Sigmoid colon (tissue), 7 donors: Measurements from ENCODE around the gene DSCAML1. TPM values are rescaled to one million over a fixed set of nuclear protein-coding genes. Genes with fewer than 3 reads are reported as not detected.

ENCODE experiments used
- DNase-seq: peaks from one replicate; pipeline ENCODE4 v3.0.0-alpha.2; 2019
- H3K27ac ChIP-seq, 4 donors: fragments of 200-600 bp; sonication (generic); one replicate each; pipeline ENCODE4 v1.5.1; 2016 to 2019; ENCODE audit warnings: mild to moderate bottlenecking in 1 of 4
- H3K27me3 ChIP-seq, 3 donors: fragments of 200-600 bp; sonication (generic); one replicate each; pipeline ENCODE4 v1.5.1; 2019; ENCODE audit warnings: mild to moderate bottlenecking in 1 of 3
- H3K36me3 ChIP-seq, 4 donors: fragments of 200-600 bp; sonication (generic); one replicate each; pipeline ENCODE4 v1.5.1; 2016 to 2019
- H3K4me1 ChIP-seq, 4 donors: fragments of 200-600 bp; sonication (generic); one replicate each; pipeline ENCODE4 v1.5.1; 2017 to 2019
- H3K4me3 ChIP-seq, 4 donors: fragments of 200-600 bp; sonication (generic); one replicate each; pipeline ENCODE4 v1.5.1; 2017 to 2019; ENCODE audit warnings: mild to moderate bottlenecking in 2 of 4, moderate library complexity in 1 of 4
- H3K9me3 ChIP-seq, 4 donors: fragments of 200-600 bp in 3 of 4; sonication (generic) in 3 of 4; one replicate each; pipeline versions ENCODE4 v1.5.1 to v1.6.1; 2013 to 2019
- CTCF ChIP-seq, 4 experiments: fragments of 450-650 bp in 3 of 4; fragments of 200-600 bp in 1 of 4; IDR thresholded peaks; one replicate each; pipeline ENCODE4 v1.5.1; 2016 to 2019; ENCODE audit warnings: antibody characterized with exemption in 4 of 4, mild to moderate bottlenecking in 3 of 4, moderate library complexity in 2 of 4
- EP300 ChIP-seq, 4 donors: sonication (generic); formaldehyde crosslinking; IDR thresholded peaks; one replicate each; pipeline ENCODE4 v1.6.1; 2017; ENCODE audit warnings: antibody characterized with exemption in 4 of 4
- POLR2A ChIP-seq, 2 donors: fragments of 450-650 bp; IDR thresholded peaks; one replicate each; pipeline ENCODE4 v1.6.1; 2016; ENCODE audit warnings: antibody characterized with exemption in 2 of 2, mild to moderate bottlenecking in 2 of 2, moderate library complexity in 2 of 2
- POLR2AphosphoS5 ChIP-seq, 4 donors: sonication (generic); formaldehyde crosslinking; IDR thresholded peaks; one replicate each; pipeline ENCODE4 v1.6.1; 2017; ENCODE audit warnings: antibody characterized with exemption in 4 of 4
- WGBS, 2 donors: extraction: QIAGEN DNeasy Blood & Tissue Kit; methylation state at CpG; one replicate each; pipeline ENCODE4 v1.1.7; 2013; 5-methylcytosine and 5-hydroxymethylcytosine counted together
- intact Hi-C: fragments of 100-400 bp; cut with DNase I; formaldehyde crosslinking; loops from one replicate; pipeline ENCODE4 v1.15.1; 2023
- polyA plus RNA-seq, 3 donors: library from polyadenylated mRNA; stranded (reverse); fragments of 200-250 nt; gene quantifications; one replicate each; pipeline ENCODE4 v1.2.3, GENCODE V29; 2013
- total RNA-seq, 4 donors: library from RNA; depleted of rRNA; stranded (reverse); fragments of >200 nt; gene quantifications; one replicate each; pipeline ENCODE4 v1.1.0, GENCODE V29; 2016
- donor health status: healthy with polysubstance abuse.
- donor health status: Bipolar disorder and iron deficiency.
- donor health status: healthy.

Gene DSCAML1
- total and polyA plus RNA-seq, 7 donors: under 0.01 to 7.5 (median 1.2) TPM

DNA sequence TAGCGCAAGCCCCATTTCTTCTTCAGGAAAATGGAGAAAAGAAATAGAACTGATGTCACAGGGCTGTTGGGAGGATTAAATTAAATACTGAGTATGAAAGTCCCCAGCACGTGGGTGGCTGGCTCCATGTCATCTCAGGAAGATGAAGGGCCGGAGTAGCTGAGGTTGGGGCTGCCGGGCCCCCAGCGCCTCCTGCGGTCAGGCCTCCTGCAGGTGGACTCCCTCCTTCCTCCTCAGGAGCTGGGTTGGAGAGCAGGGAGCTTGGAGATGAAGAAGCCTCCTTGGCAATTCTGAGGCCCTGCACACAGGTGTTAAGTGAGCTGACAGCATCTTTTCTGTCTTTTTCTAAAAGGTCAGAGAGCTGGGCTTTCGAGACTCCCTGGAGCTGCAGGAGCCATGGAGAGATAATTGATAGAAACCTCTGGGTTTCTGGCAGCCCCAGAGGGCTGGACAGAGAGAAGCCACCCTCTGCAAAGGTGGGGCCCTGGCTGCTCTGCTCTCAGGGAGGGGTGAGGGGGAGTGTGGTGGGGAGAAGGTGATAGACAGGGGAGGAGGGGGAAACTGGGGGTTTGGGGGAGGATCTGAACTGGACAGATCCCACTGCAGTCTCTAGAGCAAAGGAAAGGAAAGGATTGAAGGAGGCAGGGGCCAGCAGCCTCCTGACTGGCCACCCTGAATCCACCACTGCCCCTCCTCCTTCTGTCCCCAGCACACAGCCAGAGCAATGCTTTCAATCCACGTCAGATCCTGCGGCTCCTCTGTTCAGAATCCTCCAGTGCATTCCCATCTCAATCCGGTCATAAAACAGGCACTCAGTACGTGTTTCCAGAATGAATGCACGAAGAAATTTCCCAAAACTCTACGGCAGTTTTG is 258.5 kb downstream of the DSCAML1 start:
- Histone ChIP-seq H3K4me3 (no peak overlapping the region), H3K36me3 (no peaks in the 10 kb centered on the region), H3K4me1 (peaks cover 0 to 23% (median 0%) of the 10 kb centered on the region in 4 donors), H3K27me3 (no peaks in the 10 kb centered on the region), H3K9me3 (no peaks in the 10 kb centered on the region), H3K27ac (peak overlapping the region in 3 of 4 donors; percentile 7 to 37 (median 7))
- peak; percentile 76 for DNase-seq
- TF ChIP-seq POLR2AphosphoS5 (IDR thresholded peaks at IDR 0.05): peak in 2 of 4 donors; percentile 13 to 24
- TF ChIP-seq EP300 (IDR thresholded peaks at IDR 0.05): no peak
- no peak for TF ChIP-seq CTCF (IDR thresholded peaks at IDR 0.05)
- intact Hi-C loops: no loop called here
- WGBS, 2 donors: 78 to 86% methylated on average over 13 of the region's 13 CpGs

DNA sequence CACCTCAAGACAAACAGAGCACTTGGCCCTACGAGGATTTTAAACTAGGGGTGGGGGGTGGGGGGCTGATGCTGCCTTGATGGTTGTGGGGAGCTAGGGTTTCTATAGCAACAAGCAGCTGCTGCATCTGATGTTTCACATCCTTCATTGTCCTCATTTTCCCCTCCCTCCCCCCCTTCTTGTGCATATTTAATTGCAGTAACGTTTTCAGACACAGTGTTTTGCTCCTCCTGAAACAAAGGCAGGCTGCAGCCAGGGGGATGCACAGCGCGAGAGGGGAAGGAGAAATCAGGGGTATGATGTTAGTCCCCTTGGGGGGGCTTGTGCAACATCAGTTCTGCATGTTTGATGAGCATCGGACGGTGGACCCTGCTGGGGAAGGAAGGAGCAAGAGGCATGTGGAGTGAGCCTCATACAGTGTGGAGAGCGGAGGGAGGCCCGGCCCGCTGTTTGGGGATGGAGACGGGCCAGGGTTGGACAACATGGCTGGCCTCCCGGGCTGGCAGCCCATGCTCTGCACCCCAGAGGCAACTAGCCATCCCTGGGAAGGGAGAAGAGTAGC is 261.1 kb downstream of the DSCAML1 start:
- Histone ChIP-seq H3K4me1 (peaks cover 0 to 23% (median 0%) of the 10 kb centered on the region in 4 donors), H3K9me3 (no peaks in the 10 kb centered on the region), H3K4me3 (no peak overlapping the region), H3K27me3 (no peaks in the 10 kb centered on the region), H3K27ac (no peak overlapping the region), H3K36me3 (peaks cover 0 to 4% (median 0%) of the 10 kb centered on the region in 4 donors)
- 62 to 74% methylated on average over 11 of the region's 11 CpGs for WGBS, 2 donors
- no peak for TF ChIP-seq CTCF (IDR thresholded peaks at IDR 0.05)
- TF ChIP-seq POLR2AphosphoS5 (IDR thresholded peaks at IDR 0.05): no peak
- no peak for TF ChIP-seq POLR2A (IDR thresholded peaks at IDR 0.05)
- no peak for TF ChIP-seq EP300 (IDR thresholded peaks at IDR 0.05)
- no peak for DNase-seq
- intact Hi-C loops: no loop called here

DNA sequence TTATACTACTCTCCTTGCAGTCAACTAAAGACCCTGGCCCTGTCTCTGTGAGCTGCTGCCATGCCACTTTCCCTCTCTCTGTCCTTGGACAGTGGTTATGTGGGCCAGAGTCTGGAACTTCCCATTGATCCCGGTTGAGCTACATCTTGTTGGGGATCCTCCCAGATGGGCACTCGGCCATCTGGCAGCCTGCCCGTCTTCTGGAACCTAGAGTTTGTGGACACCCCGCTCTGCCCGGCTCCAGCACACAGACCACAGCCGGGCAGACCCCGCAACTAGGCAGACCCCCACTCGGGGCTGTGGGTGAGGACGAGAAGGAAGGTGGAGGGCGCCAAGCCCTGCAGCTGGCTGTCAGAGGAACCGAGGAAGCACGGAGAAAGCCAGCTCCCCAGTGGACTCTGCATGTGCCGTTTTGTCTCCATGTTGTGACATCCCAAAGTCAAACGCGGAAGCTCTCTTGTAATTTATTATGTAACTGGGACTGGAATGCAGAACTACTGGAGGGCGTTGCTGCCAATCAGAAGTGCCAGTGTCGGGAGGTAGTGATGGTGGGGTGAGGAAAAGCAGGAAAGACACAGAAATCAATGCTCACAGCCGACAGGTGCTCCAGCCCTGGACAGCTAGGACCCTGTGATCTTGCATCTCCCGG is 261.7 kb downstream of the DSCAML1 start:
- Histone ChIP-seq H3K36me3 (peaks cover 0 to 4% (median 0%) of the 10 kb centered on the region in 4 donors), H3K27me3 (no peaks in the 10 kb centered on the region), H3K4me1 (peaks cover 0 to 23% (median 0%) of the 10 kb centered on the region in 4 donors), H3K27ac (no peak overlapping the region), H3K9me3 (no peaks in the 10 kb centered on the region), H3K4me3 (peak overlapping the region in 1 of 4 donors; percentile 2)
- intact Hi-C loops: no loop called here
- peak; percentile 78 for DNase-seq
- TF ChIP-seq POLR2AphosphoS5 (IDR thresholded peaks at IDR 0.05) (no peak), CTCF (IDR thresholded peaks at IDR 0.05) (no peak), EP300 (IDR thresholded peaks at IDR 0.05) (no peak), POLR2A (IDR thresholded peaks at IDR 0.05) (no peak)
- 22 to 55% methylated on average over 19 of the region's 19 CpGs for WGBS, 2 donors

DNA sequence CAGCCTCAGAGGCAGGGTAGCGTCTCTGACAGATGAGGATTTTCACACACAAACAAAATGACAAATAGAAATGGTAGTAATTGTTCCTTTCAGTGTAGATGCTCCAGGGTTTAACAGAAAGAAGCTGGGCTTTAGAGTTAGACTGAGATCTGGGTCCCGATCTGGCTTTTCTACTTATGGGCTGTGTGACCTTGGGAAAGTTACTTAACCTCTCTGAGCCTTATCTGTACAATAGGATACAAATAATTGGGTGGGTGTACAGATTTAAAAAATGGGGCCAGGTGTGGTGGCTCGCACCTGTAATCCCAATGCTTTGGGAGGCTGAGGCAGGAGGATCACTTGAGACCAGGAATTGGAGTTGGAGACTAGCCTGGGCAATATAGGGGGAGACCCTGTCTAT is 264.4 kb downstream of the DSCAML1 start:
- H3K4me1 ChIP-seq: peaks cover 0 to 11% (median 0%) of the 10 kb centered on the region in 4 donors
- peaks cover 0 to 4% (median 0%) of the 10 kb centered on the region in 4 donors for H3K36me3 ChIP-seq
- H3K4me3 ChIP-seq: no peak overlapping the region
- no peaks in the 10 kb centered on the region for H3K27me3 ChIP-seq
- no peak overlapping the region for H3K27ac ChIP-seq
- no peak for DNase-seq
- H3K9me3 ChIP-seq: no peaks in the 10 kb centered on the region
- WGBS, 2 donors: 81 to 86% methylated on average over 3 of the region's 3 CpGs
- intact Hi-C loops: no loop called here
- TF ChIP-seq POLR2AphosphoS5 (IDR thresholded peaks at IDR 0.05): no peak
- no peak for TF ChIP-seq CTCF (IDR thresholded peaks at IDR 0.05)
- TF ChIP-seq POLR2A (IDR thresholded peaks at IDR 0.05): no peak
- TF ChIP-seq EP300 (IDR thresholded peaks at IDR 0.05): no peak
